Measurements from ENCODE around the gene RPS6KC1. TPM values are rescaled to one million over a fixed set of nuclear protein-coding genes. Genes with fewer than 3 reads are reported as not detected.
"Not testable (repeated sequence)": the region's sequence is repeated elsewhere in the genome, so short reads cannot be mapped to it uniquely, and the experiment has no call there.

RPS6KC1 gene
- total RNA-seq, 2 experiments from 2014 or later: 9.4 to 10.7 TPM

- no peak overlapping the region for H2AFZ ChIP-seq (ENCODE audit: low read length)
- H3K9me2 ChIP-seq (ENCODE audit: insufficient read depth, low read length): no peaks in the 10 kb centered on the region
- H3K4me2 ChIP-seq (ENCODE audit: low read length): no peak overlapping the region
- peaks cover 7% of the 10 kb centered on the region for H3K4me1 ChIP-seq (ENCODE audit: insufficient read depth, low read length, poor library complexity, severe bottlenecking)
- DNase-seq (ENCODE audit: low spot score): no peak
- no peak overlapping the region for H3K4me3 ChIP-seq (ENCODE audit: low read depth, low read length, poor library complexity, severe bottlenecking)
- no peak overlapping the region for H3K27ac ChIP-seq (ENCODE audit: low read depth, low read length, poor library complexity, severe bottlenecking)
- intact Hi-C loops (cut with micrococcal nuclease; ENCODE audit: unreplicated experiment): no loop called here
- no peaks in the 10 kb centered on the region for H4K20me1 ChIP-seq (ENCODE audit: insufficient read depth, low read length)
- no peaks in the 10 kb centered on the region for H3K36me3 ChIP-seq (ENCODE audit: insufficient read depth, low read length)
- CTCF ChIA-PET (ENCODE audit: unreplicated experiment): no interaction called here
- BruUV-seq (replicated peaks): no TSS peak
- H3K79me2 ChIP-seq (ENCODE audit: insufficient read depth, low read depth, low read length): peaks cover 7% of the 10 kb centered on the region
- POLR2A ChIA-PET: interaction anchor here (1.4 kb wide), 1 partner anchor 14 kb away, joined by 3 read pairs; no protein-coding TSS in a partner anchor
- TF ChIP-seq EZH2phosphoT487 (IDR thresholded peaks at IDR 0.05; ENCODE audit: borderline replicate concordance, low read depth, low read length): no peak
- no peak for TF ChIP-seq CTCF (conservative IDR thresholded peaks at IDR 0.05; ENCODE audit: low read length)
- no peaks in the 10 kb centered on the region for H3K9me3 ChIP-seq (ENCODE audit: low read length)
These were observed 31.6 kb upstream of the RPS6KC1 start for GRCh38 chr1:213019450-213019849.

- H3K36me3 ChIP-seq (ENCODE audit: insufficient read depth, low read length): no peaks in the 10 kb centered on the region
- ChIA-PET CTCF (ENCODE audit: unreplicated experiment) (no interaction called here), POLR2A (interaction anchor here (1.2 to 1.6 kb wide), 3 partner anchors 13 to 162 kb away, joined by 3 to 5 read pairs (median 4); partner anchors contain the start of gene FLVCR1)
- H3K9me2 ChIP-seq (ENCODE audit: insufficient read depth, low read length): no peaks in the 10 kb centered on the region
- H3K9me3 ChIP-seq (ENCODE audit: low read length): no peaks in the 10 kb centered on the region
- BruUV-seq (replicated peaks): no TSS peak
- TF ChIP-seq CTCF (conservative IDR thresholded peaks at IDR 0.05; ENCODE audit: low read length) (no peak), EZH2phosphoT487 (IDR thresholded peaks at IDR 0.05; ENCODE audit: borderline replicate concordance, low read depth, low read length) (no peak)
- H3K4me1 ChIP-seq (ENCODE audit: insufficient read depth, low read length, poor library complexity, severe bottlenecking): peaks cover 4% of the 10 kb centered on the region
- H3K4me2 ChIP-seq (ENCODE audit: low read length): no peak overlapping the region
- no peak overlapping the region for H3K27ac ChIP-seq (ENCODE audit: low read depth, low read length, poor library complexity, severe bottlenecking)
- DNase-seq (ENCODE audit: low spot score): no peak
- intact Hi-C loops (cut with micrococcal nuclease; ENCODE audit: unreplicated experiment): no loop called here
- no peak overlapping the region for H3K4me3 ChIP-seq (ENCODE audit: low read depth, low read length, poor library complexity, severe bottlenecking)
- H4K20me1 ChIP-seq (ENCODE audit: insufficient read depth, low read length): no peaks in the 10 kb centered on the region
- peaks cover 1% of the 10 kb centered on the region; the same call in 1 of the 2 replicates for H3K79me2 ChIP-seq (ENCODE audit: insufficient read depth, low read depth, low read length)
- H2AFZ ChIP-seq (ENCODE audit: low read length): no peak overlapping the region
These were observed 31.0 kb upstream of the RPS6KC1 start for GRCh38 chr1:213020016-213020415.

- H2AFZ ChIP-seq (ENCODE audit: low read length); H3K36me3 ChIP-seq (ENCODE audit: insufficient read depth, low read length); H4K20me1 ChIP-seq (ENCODE audit: insufficient read depth, low read length); H3K9me2 ChIP-seq (ENCODE audit: insufficient read depth, low read length); DNase-seq (ENCODE audit: low spot score); H3K4me3 ChIP-seq (ENCODE audit: low read depth, low read length, poor library complexity, severe bottlenecking); intact Hi-C loops (cut with micrococcal nuclease; ENCODE audit: unreplicated experiment); POLR2A ChIA-PET; H3K4me2 ChIP-seq (ENCODE audit: low read length); H3K9me3 ChIP-seq (ENCODE audit: low read length); H3K27ac ChIP-seq (ENCODE audit: low read depth, low read length, poor library complexity, severe bottlenecking); H3K4me1 ChIP-seq (ENCODE audit: insufficient read depth, low read length, poor library complexity, severe bottlenecking); H3K79me2 ChIP-seq (ENCODE audit: insufficient read depth, low read depth, low read length); CTCF ChIA-PET (ENCODE audit: unreplicated experiment); BruUV-seq (replicated peaks): not testable (repeated sequence)
These were observed 24.0 kb upstream of the RPS6KC1 start for GRCh38 chr1:213027024-213027423.
